ENCODE measurements around the gene PDSS2.
"Not testable (repeated sequence)": the region's sequence is repeated elsewhere in the genome, so short reads cannot be mapped to it uniquely, and the experiment has no call there.

PDSS2 gene

GRCh38 chr6:107122748-107123147 is 336.6 kb downstream of the PDSS2 start:
- peaks cover 0 to 8% (median 0%) of the 10 kb centered on the region in 5 donors for H3K4me1 ChIP-seq (ENCODE audit: control insufficient read depth in 5 of 5, insufficient read depth in 5 of 5, low read length in 5 of 5)
- no peak overlapping the region for H3K4me3 ChIP-seq (ENCODE audit: low read depth in 1 of 5, low read length in 5 of 5)
- H3K27ac ChIP-seq (ENCODE audit: low read depth, low read length), result no peak overlapping the region
- H3K9me3 ChIP-seq (ENCODE audit: control insufficient read depth in 5 of 5, low read length in 5 of 5), result no peaks in the 10 kb centered on the region
- no peak overlapping the region for H3K9ac ChIP-seq (ENCODE audit: low read length in 5 of 5)
- no peaks in the 10 kb centered on the region for H3K36me3 ChIP-seq (ENCODE audit: control insufficient read depth in 5 of 5, insufficient read depth in 5 of 5, low read length in 5 of 5)
- H3K27me3 ChIP-seq (ENCODE audit: control insufficient read depth in 5 of 5, insufficient read depth in 4 of 5, low read length in 5 of 5), result peaks cover 0 to 4% (median 0%) of the 10 kb centered on the region in 5 donors

GRCh38 chr6:107121964-107122495 is 337.3 kb downstream of the PDSS2 start:
- H3K9me3 ChIP-seq (ENCODE audit: control insufficient read depth in 5 of 5, low read length in 5 of 5), result no peaks in the 10 kb centered on the region
- H3K9ac ChIP-seq (ENCODE audit: low read length in 5 of 5), result no peak overlapping the region
- no peaks in the 10 kb centered on the region for H3K36me3 ChIP-seq (ENCODE audit: control insufficient read depth in 5 of 5, insufficient read depth in 5 of 5, low read length in 5 of 5)
- H3K27me3 ChIP-seq (ENCODE audit: control insufficient read depth in 5 of 5, insufficient read depth in 4 of 5, low read length in 5 of 5), result peaks cover 0 to 4% (median under 1%) of the 10 kb centered on the region in 5 donors
- no peak overlapping the region for H3K27ac ChIP-seq (ENCODE audit: low read depth, low read length)
- H3K4me1 ChIP-seq (ENCODE audit: control insufficient read depth in 5 of 5, insufficient read depth in 5 of 5, low read length in 5 of 5), result peaks cover 0 to 8% (median 0%) of the 10 kb centered on the region in 5 donors
- no peak overlapping the region for H3K4me3 ChIP-seq (ENCODE audit: low read depth in 1 of 5, low read length in 5 of 5)

GRCh38 chr6:107121266-107121665 is 338.1 kb downstream of the PDSS2 start:
- Histone ChIP-seq H3K4me1 (ENCODE audit: control insufficient read depth in 5 of 5, insufficient read depth in 5 of 5, low read length in 5 of 5) (peaks cover 0 to 12% (median 6%) of the 10 kb centered on the region in 5 donors), H3K36me3 (ENCODE audit: control insufficient read depth in 5 of 5, insufficient read depth in 5 of 5, low read length in 5 of 5) (no peaks in the 10 kb centered on the region), H3K27ac (ENCODE audit: low read depth, low read length) (no peak overlapping the region), H3K9ac (ENCODE audit: low read length in 5 of 5) (no peak overlapping the region), H3K9me3 (ENCODE audit: control insufficient read depth in 5 of 5, low read length in 5 of 5) (no peaks in the 10 kb centered on the region), H3K27me3 (ENCODE audit: control insufficient read depth in 5 of 5, insufficient read depth in 4 of 5, low read length in 5 of 5) (peaks cover 0 to 8% (median 3%) of the 10 kb centered on the region in 5 donors), H3K4me3 (ENCODE audit: low read depth in 1 of 5, low read length in 5 of 5) (no peak overlapping the region)

GRCh38 chr6:107120404-107120803 is 339.0 kb downstream of the PDSS2 start:
- Histone ChIP-seq H3K27ac (ENCODE audit: low read depth, low read length) (no peak overlapping the region), H3K9me3 (ENCODE audit: control insufficient read depth in 5 of 5, low read length in 5 of 5) (no peaks in the 10 kb centered on the region), H3K36me3 (ENCODE audit: control insufficient read depth in 5 of 5, insufficient read depth in 5 of 5, low read length in 5 of 5) (no peaks in the 10 kb centered on the region), H3K4me3 (ENCODE audit: low read depth in 1 of 5, low read length in 5 of 5) (no peak overlapping the region), H3K9ac (ENCODE audit: low read length in 5 of 5) (no peak overlapping the region), H3K27me3 (ENCODE audit: control insufficient read depth in 5 of 5, insufficient read depth in 4 of 5, low read length in 5 of 5) (peaks cover 0 to 10% (median 3%) of the 10 kb centered on the region in 5 donors), H3K4me1 (ENCODE audit: control insufficient read depth in 5 of 5, insufficient read depth in 5 of 5, low read length in 5 of 5) (peaks cover 0 to 14% (median 12%) of the 10 kb centered on the region in 5 donors)

GRCh38 chr6:107118976-107119375 is 340.4 kb downstream of the PDSS2 start:
- Histone ChIP-seq H3K9ac (ENCODE audit: low read length in 5 of 5) (no peak overlapping the region), H3K27ac (ENCODE audit: low read depth, low read length) (no peak overlapping the region), H3K9me3 (ENCODE audit: control insufficient read depth in 5 of 5, low read length in 5 of 5) (no peaks in the 10 kb centered on the region), H3K36me3 (ENCODE audit: control insufficient read depth in 5 of 5, insufficient read depth in 5 of 5, low read length in 5 of 5) (no peaks in the 10 kb centered on the region), H3K27me3 (ENCODE audit: control insufficient read depth in 5 of 5, insufficient read depth in 4 of 5, low read length in 5 of 5) (peaks cover 0 to 10% (median 3%) of the 10 kb centered on the region in 5 donors), H3K4me1 (ENCODE audit: control insufficient read depth in 5 of 5, insufficient read depth in 5 of 5, low read length in 5 of 5) (peaks cover under 1 to 16% (median 13%) of the 10 kb centered on the region in 5 donors), H3K4me3 (ENCODE audit: low read depth in 1 of 5, low read length in 5 of 5) (no peak overlapping the region)

- H3K9ac ChIP-seq (ENCODE audit: low read length in 5 of 5); H3K9me3 ChIP-seq (ENCODE audit: control insufficient read depth in 5 of 5, low read length in 5 of 5); H3K4me3 ChIP-seq (ENCODE audit: low read depth in 1 of 5, low read length in 5 of 5); H3K36me3 ChIP-seq (ENCODE audit: control insufficient read depth in 5 of 5, insufficient read depth in 5 of 5, low read length in 5 of 5); H3K27me3 ChIP-seq (ENCODE audit: control insufficient read depth in 5 of 5, insufficient read depth in 4 of 5, low read length in 5 of 5); H3K27ac ChIP-seq (ENCODE audit: low read depth, low read length): not testable (repeated sequence)
- H3K4me1 ChIP-seq (ENCODE audit: control insufficient read depth in 5 of 5, insufficient read depth in 5 of 5, low read length in 5 of 5), result peaks cover 4 to 20% (median 18%) of the 10 kb centered on the region in 5 donors
Measured at GRCh38 chr6:107118540-107118939, 340.8 kb downstream of the PDSS2 start.

GRCh38 chr6:107116931-107117330 is 342.4 kb downstream of the PDSS2 start:
- no peak overlapping the region for H3K4me3 ChIP-seq (ENCODE audit: low read depth in 1 of 5, low read length in 5 of 5)
- no peak overlapping the region for H3K9ac ChIP-seq (ENCODE audit: low read length in 5 of 5)
- no peaks in the 10 kb centered on the region for H3K36me3 ChIP-seq (ENCODE audit: control insufficient read depth in 5 of 5, insufficient read depth in 5 of 5, low read length in 5 of 5)
- no peak overlapping the region for H3K27ac ChIP-seq (ENCODE audit: low read depth, low read length)
- no peaks in the 10 kb centered on the region for H3K9me3 ChIP-seq (ENCODE audit: control insufficient read depth in 5 of 5, low read length in 5 of 5)
- H3K4me1 ChIP-seq (ENCODE audit: control insufficient read depth in 5 of 5, insufficient read depth in 5 of 5, low read length in 5 of 5), result peaks cover 4 to 22% (median 19%) of the 10 kb centered on the region in 5 donors
- H3K27me3 ChIP-seq (ENCODE audit: control insufficient read depth in 5 of 5, insufficient read depth in 4 of 5, low read length in 5 of 5), result peaks cover 0 to 10% (median 3%) of the 10 kb centered on the region in 5 donors

- no peaks in the 10 kb centered on the region for H3K36me3 ChIP-seq (ENCODE audit: control insufficient read depth in 5 of 5, insufficient read depth in 5 of 5, low read length in 5 of 5)
- peak overlapping the region; percentile 66 to 76 (median 74) for H3K4me3 ChIP-seq (ENCODE audit: low read depth in 1 of 5, low read length in 5 of 5)
- H3K9me3 ChIP-seq (ENCODE audit: control insufficient read depth in 5 of 5, low read length in 5 of 5), result no peaks in the 10 kb centered on the region
- peaks cover 0 to 10% (median 3%) of the 10 kb centered on the region in 5 donors for H3K27me3 ChIP-seq (ENCODE audit: control insufficient read depth in 5 of 5, insufficient read depth in 4 of 5, low read length in 5 of 5)
- H3K27ac ChIP-seq (ENCODE audit: low read depth, low read length), result no peak overlapping the region
- peak overlapping the region in 2 of 5 donors; percentile 26 to 43 for H3K9ac ChIP-seq (ENCODE audit: low read length in 5 of 5)
- peaks cover 4 to 22% (median 19%) of the 10 kb centered on the region in 5 donors for H3K4me1 ChIP-seq (ENCODE audit: control insufficient read depth in 5 of 5, insufficient read depth in 5 of 5, low read length in 5 of 5)
Measured at GRCh38 chr6:107116328-107116892, 343.0 kb downstream of the PDSS2 start.

- Histone ChIP-seq H3K27me3 (ENCODE audit: control insufficient read depth in 5 of 5, insufficient read depth in 4 of 5, low read length in 5 of 5) (peaks cover 0 to 10% (median 3%) of the 10 kb centered on the region in 5 donors), H3K36me3 (ENCODE audit: control insufficient read depth in 5 of 5, insufficient read depth in 5 of 5, low read length in 5 of 5) (no peaks in the 10 kb centered on the region), H3K9ac (ENCODE audit: low read length in 5 of 5) (peak overlapping the region; percentile 26 to 70 (median 43)), H3K9me3 (ENCODE audit: control insufficient read depth in 5 of 5, low read length in 5 of 5) (no peaks in the 10 kb centered on the region), H3K27ac (ENCODE audit: low read depth, low read length) (no peak overlapping the region), H3K4me3 (ENCODE audit: low read depth in 1 of 5, low read length in 5 of 5) (peak overlapping the region; percentile 66 to 76 (median 74)), H3K4me1 (ENCODE audit: control insufficient read depth in 5 of 5, insufficient read depth in 5 of 5, low read length in 5 of 5) (peaks cover 4 to 22% (median 19%) of the 10 kb centered on the region in 5 donors)
Measured at GRCh38 chr6:107115695-107116327, 343.6 kb downstream of the PDSS2 start.
